ENCODE results near the gene TMEM163.

The TMEM163 gene

GRCh38 chr2:134722728-134723127 is 3.9 kb upstream of the TMEM163 start:
- no peak for DNase-seq

GRCh38 chr2:134721596-134721995 is 2.8 kb upstream of the TMEM163 start:
- DNase-seq: no peak

GRCh38 chr2:134718023-134718816 is 580 bp downstream of the TMEM163 start:
- DNase-seq: no peak

GRCh38 chr2:134717286-134718022 is 1.3 kb downstream of the TMEM163 start:
- DNase-seq: no peak

GRCh38 chr2:134716721-134717243 is 2.0 kb downstream of the TMEM163 start:
- DNase-seq: no peak

GRCh38 chr2:134715932-134716643 is 2.7 kb downstream of the TMEM163 start:
- no peak for DNase-seq

- no peak for DNase-seq
These were observed 4.6 kb downstream of the TMEM163 start for GRCh38 chr2:134714228-134714627.

- DNase-seq: no peak
These were observed 5.2 kb downstream of the TMEM163 start for GRCh38 chr2:134713606-134714005.

GRCh38 chr2:134713176-134713575 is 5.6 kb downstream of the TMEM163 start:
- DNase-seq: no peak

- DNase-seq: no peak
These were observed 6.1 kb downstream of the TMEM163 start for GRCh38 chr2:134712736-134713135.

- no peak for DNase-seq
These were observed 6.5 kb downstream of the TMEM163 start for GRCh38 chr2:134712299-134712698.

GRCh38 chr2:134711692-134712091 is 7.1 kb downstream of the TMEM163 start:
- DNase-seq: no peak

GRCh38 chr2:134707330-134707676 is 11.5 kb downstream of the TMEM163 start:
- DNase-seq: no peak

- no peak for DNase-seq
These were observed 12.0 kb downstream of the TMEM163 start for GRCh38 chr2:134706587-134707329.

- no peak for DNase-seq
These were observed 12.8 kb downstream of the TMEM163 start for GRCh38 chr2:134705861-134706586.

GRCh38 chr2:134704173-134704572 is 14.6 kb downstream of the TMEM163 start:
- no peak for DNase-seq

- no peak for DNase-seq
These were observed 15.4 kb downstream of the TMEM163 start for GRCh38 chr2:134703426-134703825.

- DNase-seq: no peak
These were observed 18.1 kb downstream of the TMEM163 start for GRCh38 chr2:134700730-134701129.

GRCh38 chr2:134694411-134694810 is 24.4 kb downstream of the TMEM163 start:
- DNase-seq: no peak

GRCh38 chr2:134693359-134694330 is 25.2 kb downstream of the TMEM163 start:
- no peak for DNase-seq

GRCh38 chr2:134692499-134692898 is 26.3 kb downstream of the TMEM163 start:
- DNase-seq: no peak
